GM21447 (cell line): ENCODE measurements around the gene C3orf20.

Experiments
- ATAC-seq: cut with Tn5 transposase; IDR thresholded peaks from one replicate; pipeline ENCODE4 v1.9.1; 2021; ENCODE audit not compliant: unreplicated experiment

The C3orf20 gene

DNA sequence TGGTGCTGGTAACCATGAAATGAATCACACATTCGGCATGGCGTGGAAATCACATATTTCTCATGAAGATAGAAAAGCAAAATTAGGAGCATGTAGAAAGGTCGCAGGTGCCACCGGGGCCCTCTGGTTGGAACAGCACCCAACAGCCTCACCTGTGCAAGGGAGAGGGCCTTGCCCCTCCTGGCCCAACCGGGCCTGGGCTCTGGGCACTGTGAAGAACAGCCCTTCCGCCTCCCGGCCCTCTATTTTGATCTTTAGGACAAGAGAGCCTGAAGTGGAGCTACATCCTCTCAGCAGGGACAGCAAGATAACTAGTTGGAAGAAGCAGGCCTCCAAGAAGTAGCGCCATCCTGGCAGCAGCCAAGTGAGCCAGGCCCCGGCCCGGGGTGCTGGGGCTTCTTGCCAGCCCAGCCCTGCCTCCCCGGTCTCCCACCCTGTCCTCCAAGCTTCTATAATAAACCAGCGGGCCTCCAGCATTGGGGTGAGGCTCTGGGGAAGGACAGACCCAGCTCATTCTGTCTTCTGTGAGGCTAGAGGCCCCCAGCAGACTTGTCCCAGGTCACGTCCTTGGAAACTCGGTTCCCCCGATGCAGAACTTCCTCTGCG is 97.7 kb downstream of the C3orf20 start:
- ATAC-seq = no peak

DNA sequence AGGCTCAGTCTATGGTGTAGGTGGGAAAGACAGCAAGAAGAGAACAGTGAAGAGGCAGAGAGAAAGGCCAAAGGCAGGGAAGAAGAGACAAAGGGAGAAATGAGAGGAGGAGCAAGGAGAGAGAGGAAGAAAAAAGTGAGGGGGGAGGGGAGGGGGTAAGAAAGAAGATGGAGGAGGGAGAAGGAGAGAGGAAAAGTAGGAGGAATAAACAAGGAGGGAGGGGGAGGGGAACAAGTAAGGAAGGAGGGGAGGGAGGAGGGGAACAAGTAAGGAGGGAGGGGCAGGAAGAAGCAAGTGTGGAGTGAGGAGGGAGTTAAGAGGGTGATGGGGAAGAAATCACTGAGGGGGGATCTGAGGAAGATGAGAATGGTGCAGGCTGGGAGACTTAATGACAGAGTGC is 98.3 kb downstream of the C3orf20 start:
- no peak for ATAC-seq

DNA sequence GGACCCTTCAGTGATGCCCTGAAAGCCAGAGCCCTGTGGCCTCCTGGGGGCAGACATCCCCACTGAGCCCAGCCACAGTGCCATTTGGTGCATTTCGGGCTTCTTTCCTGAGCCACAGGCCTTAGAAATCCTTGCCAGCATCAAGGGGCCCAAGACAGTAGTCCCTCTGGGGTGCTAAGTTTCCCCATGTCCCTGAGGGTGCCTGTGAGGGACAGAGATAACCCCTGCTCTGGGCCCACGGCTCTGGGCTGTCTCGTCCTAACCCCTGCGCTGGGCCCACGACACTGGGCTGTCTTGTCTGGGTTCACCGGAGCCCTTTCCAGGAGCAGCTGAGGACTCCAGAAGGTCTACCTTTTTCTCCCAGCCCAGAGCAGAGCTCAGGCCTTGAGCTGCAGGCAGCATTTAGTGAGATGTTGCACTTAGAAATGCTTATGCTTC is 98.8 kb downstream of the C3orf20 start:
- no peak for ATAC-seq

DNA sequence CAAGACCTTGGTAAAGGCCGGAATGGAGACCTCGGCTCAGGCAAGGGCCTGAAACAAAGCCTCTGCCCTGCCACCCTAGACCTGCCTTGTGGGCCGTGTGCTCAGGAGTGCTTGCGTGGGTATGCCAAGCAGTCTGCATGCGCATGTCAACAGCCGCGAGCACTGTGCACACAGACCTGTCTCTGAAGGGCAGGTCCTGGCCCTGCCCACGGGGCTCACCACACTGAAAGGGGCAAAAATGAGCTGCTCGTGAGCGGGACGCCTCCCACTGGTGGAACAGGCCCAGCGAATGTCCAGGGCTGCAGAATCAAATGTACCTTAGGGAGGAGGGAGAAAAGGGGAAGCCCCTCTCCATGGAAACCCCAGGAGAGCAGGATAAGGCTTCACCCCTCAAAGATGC is 99.5 kb downstream of the C3orf20 start:
- ATAC-seq = no peak

DNA sequence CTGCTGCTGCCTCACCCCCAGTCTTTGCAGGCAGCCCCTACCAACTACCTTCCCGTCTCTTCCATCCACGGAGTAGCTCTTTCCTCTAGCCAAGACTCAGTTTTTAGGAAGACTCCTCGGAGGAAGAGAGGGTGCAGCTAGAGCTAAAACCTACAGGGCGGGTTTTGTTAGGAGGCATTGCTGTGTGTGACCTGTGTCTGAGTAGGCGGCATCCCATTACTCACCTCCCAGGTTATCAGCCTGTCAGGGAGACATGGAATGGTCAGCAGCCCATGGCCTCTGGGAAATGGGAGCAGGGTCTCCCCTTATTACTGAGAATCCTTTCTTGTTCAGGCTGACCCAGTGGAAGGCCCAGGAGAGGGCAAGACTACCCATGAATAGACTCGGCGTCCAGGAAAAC is 100.1 kb downstream of the C3orf20 start:
- ATAC-seq = no peak

DNA sequence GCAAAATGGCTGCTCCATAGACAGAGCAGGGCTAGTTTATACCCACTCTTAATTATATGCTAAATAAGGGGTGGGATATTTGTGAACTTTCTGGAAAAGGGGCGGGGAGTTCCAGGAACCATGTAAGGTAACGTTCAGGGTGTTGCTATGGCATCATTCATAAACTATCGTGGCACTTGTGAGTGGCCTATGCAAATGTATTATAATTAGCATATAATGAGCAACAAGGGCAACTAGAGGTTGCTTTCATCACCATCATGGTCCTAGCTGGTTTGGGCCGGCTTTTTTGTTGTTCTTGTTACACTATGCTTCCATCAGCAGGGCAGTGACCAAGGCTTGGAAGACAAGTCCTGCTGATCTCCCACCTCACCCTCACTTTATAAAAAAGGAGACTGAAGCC is 100.6 kb downstream of the C3orf20 start:
- ATAC-seq = no peak

DNA sequence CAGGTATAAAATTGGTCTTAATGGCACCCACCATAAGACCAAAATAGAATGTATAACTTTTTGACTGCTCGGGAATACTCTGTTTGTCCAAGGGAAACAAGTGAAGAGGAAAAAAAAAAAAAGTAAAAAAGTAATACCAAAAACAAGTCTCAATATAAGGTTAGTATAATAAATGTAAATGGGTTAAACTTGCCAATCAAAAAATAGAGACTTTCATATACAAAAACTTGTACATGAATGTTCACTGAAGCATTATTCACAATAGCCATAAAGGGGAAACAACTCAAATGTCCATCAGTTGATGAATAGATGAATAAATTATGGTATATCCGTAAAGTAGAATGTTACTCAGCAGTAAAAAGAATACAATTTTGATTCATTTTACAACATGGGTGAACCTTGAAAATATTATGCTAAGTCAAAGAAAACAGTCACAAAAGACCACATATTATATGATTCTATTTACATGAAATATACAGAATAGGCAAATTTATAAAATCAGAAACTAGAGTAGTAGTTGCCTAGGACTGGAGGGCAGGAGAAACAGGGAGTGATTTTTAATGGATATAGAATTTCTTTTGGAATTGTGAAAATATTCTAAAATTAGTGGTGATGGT is 104.2 kb downstream of the C3orf20 start:
- no peak for ATAC-seq

DNA sequence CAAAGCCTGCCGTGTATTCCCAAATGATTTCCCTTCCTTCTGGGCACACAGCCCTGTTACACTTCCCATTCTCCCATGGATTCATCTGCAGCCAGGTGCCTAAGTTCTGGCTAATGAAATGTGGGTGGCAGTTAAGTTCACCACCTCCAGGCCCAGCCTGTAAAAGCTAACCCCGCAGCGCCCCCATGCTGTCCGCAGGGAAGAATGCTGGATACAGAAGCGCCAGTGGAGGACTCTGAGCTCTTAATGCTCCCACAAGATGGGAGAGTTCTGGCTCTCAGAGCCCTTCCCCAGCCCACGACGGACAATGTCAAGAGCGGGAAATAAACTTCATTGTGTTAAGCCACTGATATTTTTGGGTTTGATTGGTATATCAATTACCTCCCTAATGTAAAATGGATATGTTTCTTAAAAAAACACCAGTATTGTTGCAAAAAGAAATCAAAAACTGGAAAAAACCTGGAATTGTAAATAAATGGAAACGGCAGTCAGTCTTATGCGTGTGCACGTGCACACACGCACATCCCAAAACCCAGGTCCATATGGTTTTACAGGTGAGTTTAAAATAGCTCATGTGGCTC is 106.1 kb downstream of the C3orf20 start:
- peak; percentile 94 for ATAC-seq

DNA sequence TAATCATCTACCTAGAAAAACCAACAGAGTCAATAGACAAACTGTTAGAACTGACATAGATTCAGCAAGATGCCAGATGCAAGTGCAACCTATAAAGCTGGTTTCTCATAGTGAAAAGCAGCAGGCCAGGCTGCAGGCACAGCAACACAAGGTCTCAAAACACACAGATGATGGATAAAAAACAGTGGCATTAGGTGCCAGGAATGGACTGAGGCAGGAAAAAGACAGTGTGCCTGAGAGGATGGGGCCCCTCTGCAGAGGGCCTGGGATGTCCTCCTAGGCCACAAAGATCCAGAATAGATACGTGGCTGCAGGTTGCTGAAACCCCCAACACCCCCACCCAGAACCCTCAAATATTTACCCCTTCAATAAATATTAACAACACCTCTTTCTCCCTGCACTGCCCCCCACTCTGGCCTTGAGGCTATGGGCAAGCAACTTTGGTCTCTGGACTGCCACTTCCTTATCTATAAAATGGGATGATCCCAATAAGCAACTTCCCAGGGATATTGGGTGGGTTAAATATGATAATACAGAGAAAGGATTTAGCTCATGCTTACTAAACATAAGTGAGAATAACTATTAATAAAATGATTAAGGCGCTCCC is 108.6 kb downstream of the C3orf20 start:
- no peak for ATAC-seq

DNA sequence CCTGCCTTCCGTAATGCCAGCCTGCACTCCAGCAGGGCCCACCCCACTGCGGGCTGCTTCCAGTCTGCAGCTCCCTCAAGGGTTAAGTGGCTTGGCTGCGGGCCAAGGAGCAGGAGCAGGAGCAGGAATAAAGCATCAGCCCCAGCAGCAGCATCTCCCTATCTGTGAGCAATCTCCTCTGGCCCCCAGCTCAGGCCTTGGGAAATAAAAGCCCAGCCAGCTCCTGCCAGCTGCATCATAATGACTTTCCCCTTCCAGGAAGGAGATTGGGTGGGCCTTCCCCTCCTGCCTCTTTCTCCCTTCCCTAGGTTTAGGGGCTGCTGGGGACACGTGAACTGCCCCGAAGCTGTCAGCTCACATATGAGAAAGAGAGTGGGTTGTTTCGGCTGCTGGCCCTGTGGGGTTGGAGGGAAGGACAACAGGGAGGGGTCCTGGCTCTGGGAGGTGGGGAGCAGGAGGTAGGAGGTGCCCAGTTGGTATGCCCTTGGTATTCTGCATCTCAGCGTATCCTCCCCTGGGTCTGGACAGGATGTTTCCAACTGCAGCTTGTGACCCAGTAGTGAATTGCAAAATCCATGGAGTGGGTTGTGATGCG is 109.2 kb downstream of the C3orf20 start:
- ATAC-seq = no peak

DNA sequence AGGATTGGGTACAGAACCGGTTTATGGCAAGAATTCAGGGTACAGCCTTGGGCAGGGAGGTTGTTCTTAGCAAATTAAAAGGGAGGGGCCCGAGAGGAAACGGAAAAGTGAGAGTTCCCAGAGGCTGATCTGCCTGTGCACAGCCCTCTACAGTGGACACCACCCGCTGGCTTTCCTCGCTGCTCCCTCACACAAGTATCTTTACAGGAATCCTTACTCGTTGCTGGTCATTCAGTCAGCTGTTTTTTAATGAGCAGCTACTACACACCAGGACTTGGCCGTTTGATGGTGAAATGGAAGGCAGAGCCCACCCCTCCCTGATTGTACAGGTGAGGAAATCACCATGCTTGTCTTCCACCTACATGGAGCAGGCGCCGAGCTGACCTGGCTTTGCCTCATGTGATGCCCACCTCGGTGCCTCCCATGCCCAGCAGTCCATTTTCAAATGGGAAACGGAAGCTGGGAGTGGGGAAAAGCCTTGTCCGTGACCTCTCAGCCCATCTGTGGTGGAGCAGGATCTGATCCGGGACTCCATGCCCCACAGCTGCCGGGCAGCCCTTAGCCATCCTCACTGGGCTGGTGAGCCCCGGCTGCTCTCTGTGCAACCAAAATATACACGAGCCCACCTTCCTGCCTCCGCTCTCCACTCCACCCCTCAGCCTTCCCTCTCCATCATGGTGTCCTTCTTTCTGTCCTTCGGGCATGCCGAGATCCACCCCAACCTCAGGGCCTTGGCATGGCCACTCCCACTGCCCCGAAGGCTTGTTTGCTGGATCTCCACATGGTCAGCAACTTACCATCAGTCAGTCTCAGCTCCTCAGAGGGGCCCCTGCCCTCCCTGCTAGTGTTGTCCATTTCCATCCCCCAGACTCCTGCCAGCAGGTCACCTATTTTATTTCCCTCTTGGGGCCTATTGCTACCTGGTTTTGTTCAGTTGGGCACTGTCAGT is 110.5 kb downstream of the C3orf20 start:
- no peak for ATAC-seq

DNA sequence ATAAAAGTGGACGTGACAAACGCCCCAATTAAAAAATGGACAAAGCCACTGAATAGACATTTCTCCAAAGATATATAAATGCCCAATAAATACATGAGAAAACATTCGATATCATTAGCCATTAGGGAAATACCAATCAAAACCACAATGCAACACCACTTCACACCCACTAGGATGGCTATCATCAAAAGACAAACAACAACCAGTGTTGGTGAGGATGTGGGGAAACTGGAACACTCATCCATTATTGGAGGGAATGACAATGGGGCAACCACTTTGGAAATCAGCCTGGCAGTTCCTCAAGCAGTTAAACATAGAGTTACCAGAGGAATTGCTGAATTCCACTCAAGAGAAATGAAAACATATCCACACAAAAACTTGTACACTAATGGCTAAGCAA is 111.4 kb downstream of the C3orf20 start:
- ATAC-seq = no peak

DNA sequence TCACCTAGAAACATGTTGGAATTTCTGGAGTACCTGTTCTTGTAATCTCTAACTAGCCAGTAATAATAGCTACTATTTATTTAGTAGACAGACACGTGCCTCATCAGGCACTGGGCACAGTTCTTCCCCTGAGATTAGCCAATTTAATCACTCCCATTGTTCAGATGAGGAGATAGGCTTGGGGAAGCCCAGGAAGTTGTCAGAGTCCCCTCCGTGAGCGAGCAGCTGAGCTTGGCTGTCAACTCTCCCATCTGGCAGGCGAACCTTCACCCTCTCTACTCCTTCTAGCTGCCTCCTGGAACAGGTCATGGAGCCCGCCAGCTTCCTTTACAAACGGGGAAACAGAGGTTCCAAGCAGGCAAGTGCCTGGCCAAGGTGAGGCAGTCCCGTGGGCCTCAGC is 112.7 kb downstream of the C3orf20 start:
- ATAC-seq = no peak

DNA sequence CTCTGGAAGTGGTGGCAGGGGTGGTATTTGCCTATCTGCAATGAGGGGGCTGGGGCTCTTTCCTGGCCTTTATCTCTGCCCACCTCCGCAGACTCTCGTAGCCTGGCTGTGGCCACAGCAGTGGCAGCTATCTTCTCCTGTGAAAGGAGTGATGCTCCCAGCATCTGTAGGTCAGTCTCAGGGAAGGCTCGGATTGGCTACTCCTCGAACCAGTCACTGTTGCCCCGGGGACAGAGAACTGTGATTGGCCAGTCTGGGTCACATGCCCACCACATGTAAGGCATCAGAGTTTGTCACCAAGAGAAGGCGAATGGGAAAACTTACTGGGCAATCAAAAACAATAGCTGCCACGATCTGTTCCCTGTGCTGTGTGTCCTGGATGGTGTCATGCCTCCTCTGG is 113.7 kb downstream of the C3orf20 start:
- ATAC-seq = no peak

DNA sequence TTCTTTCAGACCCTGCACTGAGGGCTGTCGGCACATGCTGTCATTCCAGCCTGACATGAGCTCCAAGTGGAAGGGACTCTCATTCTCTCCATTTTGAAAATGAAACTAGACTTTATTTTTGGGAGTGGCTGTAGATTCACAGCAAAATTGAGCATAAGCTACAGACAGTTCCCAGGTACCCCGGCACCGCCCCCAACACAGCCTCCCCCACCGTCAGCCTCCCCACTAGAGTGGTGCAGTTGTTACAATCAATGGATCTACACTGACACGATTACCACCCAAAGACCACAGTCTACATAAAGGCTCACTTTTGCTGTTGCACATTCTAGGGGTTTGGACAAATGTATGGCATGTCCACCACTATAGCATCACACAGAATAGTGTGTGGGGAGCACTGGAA is 114.3 kb downstream of the C3orf20 start:
- no peak for ATAC-seq

DNA sequence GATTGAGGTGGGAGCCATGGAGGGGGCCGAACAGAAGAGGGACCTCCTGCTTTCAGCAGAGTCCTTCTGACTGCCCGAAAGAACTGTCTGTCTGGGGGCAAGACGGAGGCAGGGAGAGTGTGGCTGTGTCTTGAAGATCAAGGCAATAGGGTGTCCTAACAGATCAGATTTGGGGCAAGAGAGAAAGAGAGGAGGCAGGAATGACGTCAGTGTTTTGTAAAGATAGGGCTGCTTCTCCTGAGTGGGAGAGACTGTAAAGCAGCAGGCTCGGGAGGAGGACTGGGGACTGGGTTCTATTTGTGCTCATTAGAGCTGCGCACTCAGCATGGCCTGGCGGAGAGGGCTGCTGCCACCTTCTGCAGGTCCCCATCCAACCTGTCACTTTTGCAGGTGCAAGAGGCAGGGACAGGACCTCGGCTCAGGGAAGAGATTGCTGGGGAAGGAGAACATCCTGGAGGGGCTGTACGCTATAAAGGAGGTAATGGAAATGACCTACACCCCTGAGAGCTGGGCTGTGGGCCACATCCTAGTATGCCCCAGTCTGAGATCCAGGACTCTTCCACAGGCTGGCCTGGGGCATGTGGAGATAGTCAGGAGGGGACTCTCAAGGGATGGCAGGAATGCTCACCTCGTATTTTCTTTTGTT is 114.8 kb downstream of the C3orf20 start:
- ATAC-seq = no peak

DNA sequence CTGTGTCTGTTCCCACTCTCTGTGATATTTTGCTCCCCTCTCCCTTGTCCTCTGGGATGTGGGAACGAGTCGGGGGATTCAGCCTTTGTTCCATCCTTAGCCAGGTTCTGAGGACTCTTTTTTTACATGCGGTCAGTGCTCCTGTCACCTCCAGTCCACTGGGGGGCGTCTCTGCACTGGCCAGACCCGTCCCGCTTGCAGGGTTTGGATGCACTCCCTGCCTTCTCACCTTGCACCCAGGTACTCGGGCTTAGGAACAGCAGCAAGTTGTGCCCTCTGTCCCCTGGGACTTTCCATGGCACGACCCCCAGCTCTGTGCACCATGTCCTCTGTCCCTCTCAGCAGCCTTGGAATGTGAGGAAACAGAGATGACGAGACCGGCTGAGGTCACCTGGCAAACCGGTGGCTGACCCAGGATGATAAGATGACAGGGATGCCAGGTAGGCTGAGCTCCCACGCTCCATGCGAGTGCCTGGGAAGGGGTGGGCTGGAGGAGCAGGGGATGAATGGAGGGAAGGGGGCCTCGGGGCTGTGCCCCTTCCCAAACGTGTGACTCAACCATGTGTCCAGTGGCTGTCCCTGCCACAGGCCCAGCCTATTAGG is 116.5 kb downstream of the C3orf20 start:
- ATAC-seq = no peak

DNA sequence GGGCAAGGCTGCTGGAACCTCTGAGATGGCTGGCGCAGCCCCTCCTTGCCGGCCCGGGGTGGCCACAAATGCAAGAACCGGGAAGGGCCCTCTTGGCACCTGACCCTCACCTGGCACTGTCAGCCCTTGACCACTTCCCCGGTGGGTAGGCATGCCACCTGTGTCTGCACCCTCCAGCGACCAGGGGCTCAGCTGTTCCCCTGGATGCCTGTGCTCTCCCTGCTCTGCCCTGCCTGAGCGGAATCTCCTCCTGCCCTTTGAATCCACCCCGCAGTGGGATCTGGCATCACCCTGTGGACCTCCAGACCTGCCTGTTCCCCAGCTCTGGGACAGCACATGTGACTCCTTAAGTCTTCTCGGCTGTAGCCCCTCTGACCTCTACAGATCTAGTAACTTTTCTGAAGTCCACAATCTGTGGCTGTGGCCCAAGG is 117.8 kb downstream of the C3orf20 start:
- ATAC-seq = no peak

DNA sequence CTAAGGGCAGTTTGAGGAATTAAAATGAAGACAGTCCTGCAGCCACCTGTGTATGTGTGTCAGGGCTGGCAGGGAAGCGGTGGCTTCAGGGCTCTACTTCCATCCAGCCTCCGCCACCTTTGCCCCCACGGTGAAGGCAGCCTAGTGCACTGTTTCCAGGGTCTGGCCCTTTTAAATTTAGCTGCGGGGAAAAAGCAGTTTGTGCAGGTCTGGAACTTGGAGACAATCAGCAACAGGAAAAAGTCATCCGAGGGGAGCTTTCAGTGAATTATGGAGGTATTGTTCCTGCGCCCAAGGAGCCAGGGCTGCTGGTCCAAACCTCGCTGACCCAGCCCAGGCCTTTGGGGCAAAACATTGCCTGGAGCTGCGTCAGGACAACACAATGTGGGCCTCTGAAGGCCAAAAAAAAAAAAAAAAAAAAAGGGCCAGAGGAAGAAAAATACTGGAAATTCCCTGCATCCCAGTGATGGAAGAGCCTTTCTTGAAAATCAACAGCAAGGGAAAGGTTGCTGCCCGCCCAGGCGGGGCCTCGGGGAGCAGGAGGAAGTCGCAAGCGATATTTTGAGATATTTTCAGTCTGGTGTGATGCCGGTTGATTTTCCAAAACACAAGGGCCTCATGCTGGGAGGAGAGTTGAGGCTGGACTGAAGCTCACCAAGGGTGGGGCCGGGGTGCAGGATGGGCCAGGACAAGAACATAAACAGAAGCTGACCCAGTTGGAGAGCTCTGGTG is 118.4 kb downstream of the C3orf20 start:
- no peak for ATAC-seq
